SU-DHL-6 (cell line): ENCODE results near the gene ZNF850.

ENCODE experiments used
- H2AFZ ChIP-seq: fragments of 200-600 bp; sonication (generic); 2 replicates; pipeline ENCODE4 v1.6.1; 2014; ENCODE audit warnings: low read depth, mild to moderate bottlenecking, moderate library complexity, mixed read lengths, antibody characterized with exemption, low read length; ENCODE audit not compliant: severe bottlenecking
- H3F3A ChIP-seq: fragments of 200-600 bp; shearing (Covaris generic); 2 replicates; pipeline ENCODE4 v1.6.0; 2016; ENCODE audit warnings: antibody characterized with exemption, mild to moderate bottlenecking; ENCODE audit not compliant: insufficient read depth
- H3K27ac ChIP-seq: fragments of 200-600 bp; sonication (generic); 2 replicates; pipeline ENCODE4 v1.5.1; 2016; ENCODE audit warnings: low read depth, mild to moderate bottlenecking, low read length, moderate library complexity, mixed read lengths
- H3K27me3 ChIP-seq: fragments of 200-600 bp; sonication (generic), shearing (Covaris generic); 2 replicates; pipeline ENCODE4 v1.6.0; 2014; ENCODE audit warnings: mild to moderate bottlenecking, low read length
- H3K36me3 ChIP-seq: fragments of 200-600 bp; sonication (generic); 2 replicates; pipeline ENCODE4 v1.6.1; 2014; ENCODE audit warnings: mild to moderate bottlenecking, low read length, mixed read lengths
- H3K4me2 ChIP-seq: fragments of 300-600, 200-600 bp; shearing (Covaris generic), sonication (generic); 2 replicates; pipeline ENCODE4 v1.6.0; 2014; ENCODE audit warnings: low read length, low read depth, mild to moderate bottlenecking; ENCODE audit not compliant: poor library complexity, severe bottlenecking
- H3K4me3 ChIP-seq: fragments of 200-600 bp; sonication (generic); 2 replicates; pipeline ENCODE4 v1.5.1; 2014; ENCODE audit warnings: antibody characterized with exemption, low read length, mild to moderate bottlenecking, mixed read lengths; ENCODE audit not compliant: insufficient read depth, poor library complexity, severe bottlenecking
- H3K79me2 ChIP-seq: fragments of 200-600 bp; sonication (generic); 2 replicates; pipeline ENCODE4 v1.6.1; 2014; ENCODE audit warnings: mild to moderate bottlenecking, low read length, moderate library complexity; ENCODE audit not compliant: insufficient read depth
- H3K9ac ChIP-seq: fragments of 200-600 bp; sonication (generic); 2 replicates; pipeline ENCODE4 v1.7.0; 2014; ENCODE audit warnings: mild to moderate bottlenecking, low read length
- H3K9me2 ChIP-seq: fragments of 200-600 bp; sonication (generic); replicated peaks from 2 replicates; pipeline ENCODE4 v1.6.1; 2014; ENCODE audit warnings: low read length; ENCODE audit not compliant: insufficient read depth
- H3K9me3 ChIP-seq: fragments of 200-600 bp; sonication (generic); 2 replicates; pipeline ENCODE4 v1.6.1; 2014; ENCODE audit warnings: low read length, mixed read lengths; ENCODE audit not compliant: insufficient read depth
- H4K20me1 ChIP-seq: fragments of 200-600 bp; sonication (generic); 2 replicates; pipeline ENCODE4 v1.6.1; 2014; ENCODE audit warnings: low read depth, mild to moderate bottlenecking, antibody characterized with exemption, low read length, moderate library complexity, mixed read lengths
- EZH2phosphoT487 ChIP-seq: fragments of 200-600 bp; sonication (generic), shearing (Covaris generic); conservative IDR thresholded peaks from 2 replicates; pipeline ENCODE4 v1.6.1; 2018; ENCODE audit warnings: mild to moderate bottlenecking, antibody characterized with exemption, low read length, moderate library complexity, mixed read lengths
- TF ChIP-seq, protein P1 (sequence below): fragments of 200-600 bp; sonication (generic); IDR thresholded peaks from one replicate; pipeline ENCODE4 v1.5.1; 2017; ENCODE audit warnings: antibody characterized with exemption, mild to moderate bottlenecking, low read length, moderate library complexity; ENCODE audit not compliant: insufficient read depth, poor library complexity, severe bottlenecking

The ZNF850 gene

DNA sequence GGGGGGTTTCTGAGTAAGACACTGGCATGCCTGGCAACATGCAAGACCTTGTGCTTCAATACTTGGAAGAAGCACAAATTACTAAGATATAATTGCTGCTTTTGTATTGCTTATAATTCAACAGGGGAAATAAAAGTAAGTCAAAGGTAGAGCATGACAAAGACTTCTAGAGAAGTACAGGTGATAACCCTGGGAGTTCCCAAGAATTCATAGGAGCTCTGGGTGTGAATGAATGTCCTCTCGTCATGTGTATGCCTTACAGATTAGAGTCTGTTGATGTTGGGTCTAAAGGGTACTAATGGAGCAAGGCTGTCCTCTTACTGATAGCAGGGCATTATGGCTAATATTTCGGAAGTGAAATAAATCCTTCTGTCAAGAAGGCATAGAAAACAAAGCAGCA is 98.4 kb downstream of the ZNF850 start:
- Histone ChIP-seq H3K4me3 (no peak overlapping the region), H3K27me3 (no peaks in the 10 kb centered on the region), H3K36me3 (peaks cover 3% of the 10 kb centered on the region; the same call in 1 of the 2 replicates), H3K79me2 (no peaks in the 10 kb centered on the region), H2AFZ (no peak overlapping the region), H3K9me2 (no peaks in the 10 kb centered on the region), H3F3A (no peaks in the 10 kb centered on the region), H4K20me1 (no peaks in the 10 kb centered on the region), H3K9me3 (peaks cover 17% of the 10 kb centered on the region; the same call in 1 of the 2 replicates), H3K4me2 (no peak overlapping the region), H3K27ac (no peak overlapping the region), H3K9ac (no peak overlapping the region)
- TF ChIP-seq, protein P1, sequence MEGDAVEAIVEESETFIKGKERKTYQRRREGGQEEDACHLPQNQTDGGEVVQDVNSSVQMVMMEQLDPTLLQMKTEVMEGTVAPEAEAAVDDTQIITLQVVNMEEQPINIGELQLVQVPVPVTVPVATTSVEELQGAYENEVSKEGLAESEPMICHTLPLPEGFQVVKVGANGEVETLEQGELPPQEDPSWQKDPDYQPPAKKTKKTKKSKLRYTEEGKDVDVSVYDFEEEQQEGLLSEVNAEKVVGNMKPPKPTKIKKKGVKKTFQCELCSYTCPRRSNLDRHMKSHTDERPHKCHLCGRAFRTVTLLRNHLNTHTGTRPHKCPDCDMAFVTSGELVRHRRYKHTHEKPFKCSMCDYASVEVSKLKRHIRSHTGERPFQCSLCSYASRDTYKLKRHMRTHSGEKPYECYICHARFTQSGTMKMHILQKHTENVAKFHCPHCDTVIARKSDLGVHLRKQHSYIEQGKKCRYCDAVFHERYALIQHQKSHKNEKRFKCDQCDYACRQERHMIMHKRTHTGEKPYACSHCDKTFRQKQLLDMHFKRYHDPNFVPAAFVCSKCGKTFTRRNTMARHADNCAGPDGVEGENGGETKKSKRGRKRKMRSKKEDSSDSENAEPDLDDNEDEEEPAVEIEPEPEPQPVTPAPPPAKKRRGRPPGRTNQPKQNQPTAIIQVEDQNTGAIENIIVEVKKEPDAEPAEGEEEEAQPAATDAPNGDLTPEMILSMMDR: no peak
- TF ChIP-seq EZH2phosphoT487: no peak

DNA sequence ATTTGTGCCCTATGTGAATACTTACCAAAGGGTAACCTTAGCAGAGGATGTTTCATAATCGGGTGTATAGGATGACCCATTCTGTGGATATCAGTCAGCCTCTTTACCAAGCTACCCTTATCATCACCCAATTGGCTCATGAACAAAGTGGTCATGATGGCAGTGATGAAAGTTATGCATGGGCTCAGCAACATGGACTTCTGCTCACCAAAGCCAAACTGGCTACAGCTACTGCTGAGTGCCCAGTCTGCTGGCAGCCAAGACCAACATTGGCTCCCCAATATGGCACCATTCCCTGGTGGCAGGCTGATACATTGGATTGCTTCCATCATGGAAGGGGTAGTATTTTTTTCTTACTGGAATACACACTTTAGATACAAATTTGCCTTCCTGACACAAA is 100.2 kb downstream of the ZNF850 start:
- no peak for TF ChIP-seq EZH2phosphoT487
- Histone ChIP-seq H3K36me3 (no peaks in the 10 kb centered on the region), H3K27ac (no peak overlapping the region), H3K9me2 (no peaks in the 10 kb centered on the region), H3K27me3 (no peaks in the 10 kb centered on the region), H2AFZ (no peak overlapping the region), H3K9me3 (peaks cover 17% of the 10 kb centered on the region; the same call in 1 of the 2 replicates), H3F3A (no peaks in the 10 kb centered on the region), H3K79me2 (no peaks in the 10 kb centered on the region; the same call in 1 of the 2 replicates), H3K4me2 (no peak overlapping the region), H3K4me3 (no peak overlapping the region), H4K20me1 (no peaks in the 10 kb centered on the region), H3K9ac (no peak overlapping the region)

DNA sequence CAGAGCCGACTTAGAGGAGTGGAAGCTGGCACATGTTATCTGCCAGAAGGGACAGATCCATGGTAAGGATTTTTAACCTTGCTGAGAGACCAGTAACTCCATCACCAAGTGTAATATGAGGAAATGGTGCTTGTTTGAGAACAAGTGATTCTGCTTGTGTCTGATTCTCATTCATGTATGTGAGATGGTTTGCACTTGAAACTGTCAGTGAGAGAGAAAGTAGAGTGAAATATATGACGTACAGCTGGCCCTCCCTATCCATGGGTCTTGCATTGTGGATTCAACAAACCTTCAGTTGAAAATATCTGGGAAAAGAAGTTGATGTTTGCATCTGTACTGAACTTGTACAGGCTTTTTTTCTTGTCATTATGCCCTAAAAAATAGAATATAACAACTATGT is 104.0 kb downstream of the ZNF850 start:
- Histone ChIP-seq H3F3A (0 out of 2 replicates have a peak, but pooled peaks cover 3% of the 10 kb centered on the region), H3K27me3 (no peaks in the 10 kb centered on the region), H3K36me3 (0 out of 2 replicates have a peak, but pooled peaks cover 4% of the 10 kb centered on the region), H3K9me2 (no peaks in the 10 kb centered on the region), H3K79me2 (no peaks in the 10 kb centered on the region; the same call in 1 of the 2 replicates), H2AFZ (no peak overlapping the region), H3K4me3 (no peak overlapping the region), H3K9ac (no peak overlapping the region), H3K4me2 (no peak overlapping the region), H4K20me1 (no peaks in the 10 kb centered on the region), H3K27ac (no peak overlapping the region), H3K9me3 (peaks cover 24% of the 10 kb centered on the region; the same call in 1 of the 2 replicates)
- TF ChIP-seq, protein P1: no peak
- no peak for TF ChIP-seq EZH2phosphoT487

DNA sequence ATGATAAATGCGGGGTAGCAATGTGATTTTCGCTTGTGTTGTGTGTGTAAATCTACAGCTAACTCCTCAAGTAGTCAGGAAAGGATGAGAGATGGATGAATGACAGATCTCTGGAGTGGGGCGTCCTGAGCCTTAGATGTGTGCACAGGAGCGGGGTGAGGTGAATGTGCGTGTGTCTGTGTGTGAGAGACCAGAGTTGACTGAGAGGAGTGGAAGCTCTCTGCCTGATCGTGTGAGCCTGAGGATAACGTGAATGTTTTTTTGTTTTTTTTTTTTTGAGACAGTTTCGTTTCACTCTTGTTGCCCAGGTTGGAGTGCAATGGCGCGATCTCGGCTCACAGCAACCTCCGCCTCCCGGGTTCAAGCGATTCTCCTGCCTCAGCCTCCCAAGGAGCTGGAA is 106.8 kb downstream of the ZNF850 start:
- peak overlapping the region; percentile 98 for H2AFZ ChIP-seq
- no peaks in the 10 kb centered on the region; the same call in 1 of the 2 replicates for H3K79me2 ChIP-seq
- 0 out of 2 replicates have a peak, but pooled peaks cover 5% of the 10 kb centered on the region for H3K36me3 ChIP-seq
- H3K9me2 ChIP-seq: no peaks in the 10 kb centered on the region
- no peak overlapping the region for H3K9ac ChIP-seq
- H3K4me3 ChIP-seq: peak overlapping the region; percentile 83
- peaks cover 8% of the 10 kb centered on the region; the same call in 1 of the 2 replicates for H3K9me3 ChIP-seq
- TF ChIP-seq EZH2phosphoT487: no peak
- TF ChIP-seq, protein P1: no peak
- H3F3A ChIP-seq: 0 out of 2 replicates have a peak, but pooled peaks cover 3% of the 10 kb centered on the region
- H3K27ac ChIP-seq: no peak overlapping the region
- H3K4me2 ChIP-seq: peak overlapping the region; percentile 63
- no peaks in the 10 kb centered on the region for H3K27me3 ChIP-seq
- H4K20me1 ChIP-seq: no peaks in the 10 kb centered on the region
